GM18873 (cell line): ENCODE measurements around the gene GLI1.

Experiments
- ATAC-seq: cut with Tn5 transposase; IDR thresholded peaks from one replicate; pipeline ENCODE4 v1.9.1; 2021; ENCODE audit warnings: mild to moderate bottlenecking, moderate library complexity, moderate number of reproducible peaks; ENCODE audit not compliant: unreplicated experiment, low FRiP score

The GLI1 gene

DNA sequence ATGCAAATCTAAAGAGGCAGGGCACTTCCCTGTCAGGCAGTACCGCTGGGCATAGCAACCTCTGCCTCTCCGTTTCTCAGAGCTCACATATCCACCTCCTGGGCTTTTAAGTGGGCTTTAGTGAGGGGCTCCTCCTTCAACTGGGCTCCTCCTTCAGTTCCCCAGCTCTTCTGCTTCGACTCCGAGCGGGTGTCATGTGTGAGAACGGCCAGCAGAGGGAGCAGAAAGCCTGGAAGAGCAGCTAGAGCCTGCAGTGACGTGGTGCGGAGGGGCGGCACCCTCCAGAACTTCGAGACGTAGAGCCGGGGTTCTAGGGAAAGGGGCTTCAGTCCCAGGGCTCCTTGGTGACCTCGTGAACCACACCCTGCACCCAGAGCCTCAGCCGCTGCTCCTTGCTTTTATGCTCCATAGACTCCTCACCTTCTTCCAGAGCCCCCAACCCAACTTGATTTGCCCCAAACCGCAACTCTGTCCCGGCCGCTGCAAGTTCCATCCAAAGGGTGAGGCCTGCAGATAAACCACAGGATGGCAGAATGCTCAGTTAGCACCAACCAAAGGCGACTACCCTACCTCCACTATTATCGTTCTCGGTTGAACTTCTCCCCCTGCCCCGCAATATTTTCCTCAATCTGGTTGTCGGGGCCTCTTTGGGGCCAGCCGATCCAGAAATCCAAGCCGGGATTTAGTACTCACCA, 383 bp upstream of the GLI1 start:
- ATAC-seq: peak; percentile 52

GRCh38 chr12:57460468-57460784, 841 bp downstream of the GLI1 start:
- no peak for ATAC-seq

DNA sequence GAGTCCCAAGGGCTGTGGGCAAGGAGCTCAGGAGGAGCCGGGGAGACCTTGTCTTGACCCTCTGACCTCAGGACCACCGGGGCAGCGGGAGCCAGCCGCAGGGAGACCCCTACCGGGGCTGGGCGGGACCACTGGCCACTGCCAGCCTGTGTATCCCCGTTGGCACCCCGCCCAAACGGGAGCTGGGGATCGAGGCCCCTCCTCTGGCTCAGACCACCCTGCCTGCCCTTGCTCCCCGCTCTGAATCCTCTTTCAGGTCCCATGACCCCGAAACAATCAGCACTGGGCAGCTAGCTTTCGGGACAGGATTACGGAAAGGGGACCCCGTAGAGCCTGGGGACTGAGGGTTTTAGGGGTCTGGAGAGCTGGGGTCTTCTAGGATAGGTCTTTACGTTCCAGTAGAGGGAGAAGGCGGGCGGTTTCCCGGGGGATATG, 1.3 kb downstream of the GLI1 start:
- no peak for ATAC-seq

GRCh38 chr12:57461276-57461916, 1.8 kb downstream of the GLI1 start:
- ATAC-seq: no peak

- no peak for ATAC-seq
These were observed 2.3 kb downstream of the GLI1 start for GRCh38 chr12:57461917-57462250.

DNA sequence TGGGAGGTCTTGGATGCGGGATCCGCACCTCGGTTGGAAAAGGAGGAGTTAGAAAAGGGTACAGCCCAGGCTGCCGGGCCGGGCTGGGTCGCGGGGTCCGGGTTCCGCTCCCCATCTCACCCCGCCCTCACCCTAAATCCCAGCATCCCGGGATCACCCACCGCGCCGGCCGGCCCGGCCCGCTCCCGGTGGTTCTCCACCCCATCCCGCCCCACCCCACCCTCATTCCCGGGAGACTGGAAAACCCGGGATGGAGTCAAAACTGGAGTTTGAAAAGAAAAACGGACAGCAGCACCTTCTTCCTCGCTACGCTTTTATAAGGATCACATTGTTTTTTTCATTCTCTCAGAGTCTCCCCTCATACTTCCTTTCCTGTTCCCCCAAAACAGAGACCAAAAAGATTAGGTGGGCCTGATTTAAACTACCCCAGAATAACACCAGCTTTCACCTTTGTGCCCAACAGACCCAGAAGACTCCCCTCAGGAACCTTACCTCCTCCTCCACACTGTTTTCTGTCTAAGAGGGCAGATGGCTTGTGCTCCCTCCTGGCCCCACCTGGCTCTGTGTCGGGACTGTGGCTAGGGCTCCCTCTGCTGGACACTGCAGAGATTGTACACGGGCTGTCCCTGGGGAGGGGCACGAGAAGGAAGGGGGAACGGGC, 2.8 kb downstream of the GLI1 start:
- ATAC-seq: peak; percentile 66

- no peak for ATAC-seq
These were observed 3.3 kb downstream of the GLI1 start for GRCh38 chr12:57462912-57463253.

GRCh38 chr12:57464569-57464968, 5.0 kb downstream of the GLI1 start:
- ATAC-seq: no peak

- no peak for ATAC-seq
These were observed 5.6 kb downstream of the GLI1 start for GRCh38 chr12:57465030-57465746.

- no peak for ATAC-seq
These were observed 6.3 kb downstream of the GLI1 start for GRCh38 chr12:57465747-57466505.

GRCh38 chr12:57467212-57467874, 7.8 kb downstream of the GLI1 start:
- no peak for ATAC-seq

GRCh38 chr12:57467915-57468314, 8.3 kb downstream of the GLI1 start:
- ATAC-seq: no peak

- ATAC-seq: no peak
These were observed 9.9 kb downstream of the GLI1 start for GRCh38 chr12:57469296-57470164.

DNA sequence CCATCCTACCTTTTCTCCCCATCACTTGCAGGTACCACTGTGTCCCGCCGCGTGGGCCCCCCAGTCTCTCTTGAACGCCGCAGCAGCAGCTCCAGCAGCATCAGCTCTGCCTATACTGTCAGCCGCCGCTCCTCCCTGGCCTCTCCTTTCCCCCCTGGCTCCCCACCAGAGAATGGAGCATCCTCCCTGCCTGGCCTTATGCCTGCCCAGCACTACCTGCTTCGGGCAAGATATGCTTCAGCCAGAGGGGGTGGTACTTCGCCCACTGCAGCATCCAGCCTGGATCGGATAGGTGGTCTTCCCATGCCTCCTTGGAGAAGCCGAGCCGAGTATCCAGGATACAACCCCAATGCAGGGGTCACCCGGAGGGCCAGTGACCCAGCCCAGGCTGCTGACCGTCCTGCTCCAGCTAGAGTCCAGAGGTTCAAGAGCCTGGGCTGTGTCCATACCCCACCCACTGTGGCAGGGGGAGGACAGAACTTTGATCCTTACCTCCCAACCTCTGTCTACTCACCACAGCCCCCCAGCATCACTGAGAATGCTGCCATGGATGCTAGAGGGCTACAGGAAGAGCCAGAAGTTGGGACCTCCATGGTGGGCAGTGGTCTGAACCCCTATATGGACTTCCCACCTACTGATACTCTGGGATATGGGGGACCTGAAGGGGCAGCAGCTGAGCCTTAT, 10.8 kb downstream of the GLI1 start:
- no peak for ATAC-seq

GRCh38 chr12:57470970-57471656, 11.5 kb downstream of the GLI1 start:
- no peak for ATAC-seq

DNA sequence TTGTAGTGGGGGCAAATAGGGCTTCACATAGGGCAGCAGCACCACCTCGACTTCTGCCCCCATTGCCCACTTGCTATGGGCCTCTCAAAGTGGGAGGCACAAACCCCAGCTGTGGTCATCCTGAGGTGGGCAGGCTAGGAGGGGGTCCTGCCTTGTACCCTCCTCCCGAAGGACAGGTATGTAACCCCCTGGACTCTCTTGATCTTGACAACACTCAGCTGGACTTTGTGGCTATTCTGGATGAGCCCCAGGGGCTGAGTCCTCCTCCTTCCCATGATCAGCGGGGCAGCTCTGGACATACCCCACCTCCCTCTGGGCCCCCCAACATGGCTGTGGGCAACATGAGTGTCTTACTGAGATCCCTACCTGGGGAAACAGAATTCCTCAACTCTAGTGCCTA, 12.1 kb downstream of the GLI1 start:
- no peak for ATAC-seq

- no peak for ATAC-seq
These were observed 12.8 kb downstream of the GLI1 start for GRCh38 chr12:57472391-57472790.

DNA sequence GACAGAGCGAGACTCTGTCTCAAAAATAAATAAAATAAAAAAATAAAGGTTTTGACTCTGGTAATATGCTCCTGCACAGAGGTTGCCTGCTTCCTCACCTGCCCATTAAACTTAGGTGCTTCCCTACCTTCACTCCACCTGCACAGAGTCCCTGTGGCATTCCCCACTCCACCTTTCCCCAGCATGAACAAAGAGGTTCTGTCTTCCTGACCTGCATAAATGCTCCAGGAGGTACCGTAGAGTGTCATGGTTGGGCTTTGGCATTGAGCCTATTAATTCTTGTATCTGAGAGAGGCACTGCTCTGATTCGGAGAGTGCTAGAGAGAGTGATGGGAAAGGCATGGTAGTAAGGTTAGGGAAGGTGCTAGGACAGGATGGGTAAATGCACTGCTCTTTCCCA, 13.8 kb downstream of the GLI1 start:
- ATAC-seq: no peak
